ENCODE data around the gene UBA52.

GRCh38 chr19:18541258-18541991, 30.2 kb upstream of the UBA52 start:
- no peak for TF ChIP-seq CTCF (IDR thresholded peaks at IDR 0.05)
- no peak for TF ChIP-seq POLR2AphosphoS5 (IDR thresholded peaks at IDR 0.05)
- no peak for TF ChIP-seq POLR2A (IDR thresholded peaks at IDR 0.05)
- no peak for TF ChIP-seq EP300 (IDR thresholded peaks at IDR 0.05)
